K562 (cell line): ENCODE data around the gene CHAF1A. TPM values are rescaled to one million over a fixed set of nuclear protein-coding genes. Genes with fewer than 3 reads are reported as not detected.
A peak's percentile ranks its signal among the peaks of the same experiment; 100 is the strongest.

Experiments
- ATAC-seq: fragments of 200-7000 bp; cut with Tn5 transposase; 3 replicates; pipeline ENCODE4 v1.9.1; 2020; ENCODE audit warnings: moderate library complexity
- BruUV-seq: library from RNA; stranded (reverse); fragments of 400-500 nt; replicated peaks from 2 replicates; lab custom pipeline; 2021; lab: Mats Ljungman, UMichigan
- CTCF ChIA-PET: fragments of 300-600 bp; formaldehyde crosslinking; extraction: SDS; loops from one replicate; lab custom pipeline; 2021; ENCODE audit warnings: low intra/inter-chr PET ratio; lab: Yijun Ruan, JAX
- POLR2A ChIA-PET: fragments of 300-600, 350-650 bp; sonication (Branson Sonifier 250); formaldehyde crosslinking; extraction: SDS; loops from one replicate; lab custom pipeline; 2021; ENCODE audit warnings: antibody characterized with exemption, inconsistent platforms; lab: Yijun Ruan, JAX
- DNase-seq, 4 experiments: peaks; one replicate each; pipeline versions ENCODE4 v3.0.0 to v3.0.0-alpha.2; 2011 to 2018; ENCODE audit warnings: low spot score in 3 of 4, mixed read lengths in 3 of 4; ENCODE audit errors: extremely low read depth in 1 of 4
- FAIRE-seq: peaks from 2 replicates; lab custom pipeline; 2011; peaks lifted over from hg19 to GRCh38; lab: Jason Lieb, UNC
- H2AFZ ChIP-seq: 2 replicates; pipeline ENCODE4 v1.6.0; 2011; ENCODE audit warnings: low read depth, low read length, control low read depth, inconsistent platforms
- H3K27ac ChIP-seq: fragments of 200-600 bp; 3 replicates; pipeline ENCODE4 v1.8.0; 2011; ENCODE audit warnings: low read depth, mild to moderate bottlenecking, control low read depth, inconsistent platforms, low read length, moderate library complexity, mixed read lengths; ENCODE audit errors: extremely low read depth
- H3K27me3 ChIP-seq, 2 experiments: fragments of 300-600 bp in 1 of 2; 2 replicates in 1 of 2; 3 replicates in 1 of 2; pipeline versions ENCODE4 v1.6.0 to v1.8.0; 2011; ENCODE audit warnings: inconsistent platforms in 2 of 2, low read length in 2 of 2, mild to moderate bottlenecking in 1 of 2, mixed read lengths in 1 of 2, moderate library complexity in 1 of 2; ENCODE audit not compliant: control insufficient read depth in 2 of 2, insufficient read depth in 2 of 2
- H3K36me3 ChIP-seq: fragments of 300-600 bp; 3 replicates; pipeline ENCODE4 v1.8.0; 2011; ENCODE audit warnings: mild to moderate bottlenecking, low read length, inconsistent platforms; ENCODE audit not compliant: control insufficient read depth, insufficient read depth
- H3K4me1 ChIP-seq, 2 experiments: fragments of 200-600 bp in 1 of 2; replicated peaks in 1 of 2; 2 replicates in 1 of 2; 3 replicates in 1 of 2; pipeline versions ENCODE4 v1.5.1 to v1.8.0; 2011; ENCODE audit warnings: inconsistent platforms in 2 of 2, low read length in 2 of 2, mild to moderate bottlenecking in 1 of 2, mixed read lengths in 1 of 2, moderate library complexity in 1 of 2; ENCODE audit not compliant: control insufficient read depth in 2 of 2, insufficient read depth in 2 of 2
- H3K4me2 ChIP-seq: 2 replicates; pipeline ENCODE4 v1.6.1; 2011; ENCODE audit warnings: low read length, control low read depth, inconsistent platforms, mixed read lengths; ENCODE audit not compliant: insufficient read depth
- H3K4me3 ChIP-seq: fragments of 200-600 bp; sonication (generic), shearing (Covaris generic); 2 replicates; pipeline ENCODE4 v1.5.1; 2016; ENCODE audit warnings: control low read depth, inconsistent platforms
- H3K79me2 ChIP-seq: fragments of 200-600 bp; 3 replicates; pipeline ENCODE4 v1.8.0; 2011; ENCODE audit warnings: low read length, inconsistent platforms; ENCODE audit not compliant: control insufficient read depth, insufficient read depth
- H3K9ac ChIP-seq, 2 experiments: 2 replicates each; pipeline versions ENCODE4 v1.6.0 to v1.6.1; 2011; ENCODE audit warnings: low read depth in 2 of 2, low read length in 2 of 2, control low read depth in 1 of 2, inconsistent platforms in 1 of 2, mild to moderate bottlenecking in 1 of 2, mixed read lengths in 1 of 2; ENCODE audit not compliant: insufficient read depth in 1 of 2
- H3K9me1 ChIP-seq: one replicate; pipeline ENCODE4 v1.6.0; 2011; ENCODE audit warnings: inconsistent platforms, mild to moderate bottlenecking, low read length, moderate library complexity; ENCODE audit not compliant: control insufficient read depth, insufficient read depth
- H3K9me3 ChIP-seq: replicated peaks from 2 replicates; pipeline ENCODE4 v1.5.1; 2011; ENCODE audit warnings: low read depth, low read length, inconsistent platforms; ENCODE audit not compliant: control insufficient read depth, insufficient read depth
- H4K20me1 ChIP-seq: replicated peaks from 2 replicates; pipeline ENCODE4 v1.6.1; 2011; ENCODE audit warnings: low read length, inconsistent platforms, mixed read lengths; ENCODE audit not compliant: control insufficient read depth, insufficient read depth
- CHD2 ChIP-seq: IDR thresholded peaks from 2 replicates; pipeline ENCODE4 v1.6.1; 2011; ENCODE audit warnings: low read depth, low read length
- KDM4B ChIP-seq, 2 experiments: fragments of 450-650 bp in 1 of 2; sonication (generic) in 1 of 2; IDR thresholded peaks; 2 replicates each; pipeline ENCODE4 v1.6.1; 2016 to 2017; ENCODE audit warnings: borderline replicate concordance in 2 of 2, antibody characterized with exemption in 1 of 2, low read depth in 1 of 2, mild to moderate bottlenecking in 1 of 2
- SP1 ChIP-seq: sonication (generic); formaldehyde crosslinking; IDR thresholded peaks from 2 replicates; pipeline ENCODE4 v1.8.1; 2022; ENCODE audit warnings: mild to moderate bottlenecking, missing genetic modification reagents
- WGBS: fragments of 100-300 bp; shearing (Covaris generic); methylation state at CpG from one replicate; pipeline ENCODE4 v1.1.6; 2016; ENCODE audit warnings: low coverage, mixed read lengths; ENCODE audit not compliant: insufficient coverage; ENCODE audit errors: missing lambda C conversion rate; 5-methylcytosine and 5-hydroxymethylcytosine counted together
- in situ Hi-C: fragments of 300-500 bp; cut with MboI; formaldehyde crosslinking; loops from 4 replicates; pipeline ENCODE4 v1.15.0; 2018; ENCODE audit warnings: inconsistent platforms, mixed read lengths
- intact Hi-C: fragments of 100-400 bp; cut with micrococcal nuclease; formaldehyde crosslinking; loops from 2 replicates; pipeline ENCODE4 v1.14.2; 2022
- polyA plus RNA-seq, 8 experiments: library from polyadenylated mRNA; depleted of rRNA in 4 of 8; stranded (reverse) in 5 of 8; unstranded in 3 of 8; fragments of >200 nt; fragmentation: Nextera tagmentation in 2 of 8; fragmentation: Illumina TruSeq in 1 of 8; extraction: Ambion mirVana in 2 of 8; extraction: Trizol in 1 of 8; gene quantifications; 2 replicates each; pipeline versions ENCODE4 v1.2.1 to v1.2.3, GENCODE V29; 2011 to 2014; ENCODE audit warnings: inconsistent platforms in 1 of 8, missing spikeins in 1 of 8
- total RNA-seq, 7 experiments: library from RNA; depleted of rRNA in 6 of 7; stranded (reverse); fragments of >200 nt in 6 of 7; fragmentation: Illumina TruSeq in 2 of 7; extraction: Trizol in 2 of 7; gene quantifications; 2 replicates each; pipeline versions ENCODE4 v1.2.1 to v1.2.3, GENCODE V29; 2011 to 2021; ENCODE audit warnings: low replicate concordance in 1 of 7
- TF ChIP-seq, protein P1 (sequence below), 2 experiments: fragments of 450-650 bp; conservative IDR thresholded peaks; 2 replicates each; pipeline ENCODE4 v1.6.1; 2017; ENCODE audit warnings: mild to moderate bottlenecking in 2 of 2, moderate library complexity in 2 of 2
- TF ChIP-seq, protein P2 (sequence below), 2 experiments: IDR thresholded peaks; 2 replicates each; pipeline ENCODE4 v1.6.1; 2012; ENCODE audit warnings: improper control_type of control experiment in 2 of 2, low read depth in 2 of 2, low read length in 2 of 2, borderline replicate concordance in 1 of 2
- TF ChIP-seq, protein P3 (sequence below): sonication (generic); formaldehyde crosslinking; IDR thresholded peaks from 2 replicates; pipeline ENCODE4 v1.8.0; 2022; ENCODE audit warnings: mild to moderate bottlenecking, missing genetic modification reagents
- TF ChIP-seq, protein P4 (sequence below): fragments of 450-650 bp; IDR thresholded peaks from 2 replicates; pipeline ENCODE4 v1.7.1; 2018; ENCODE audit warnings: mild to moderate bottlenecking, low read depth; ENCODE audit not compliant: partially characterized antibody

CHAF1A gene
- total and polyA plus RNA-seq, 9 of the 15 experiments (the other 6 are each of a cell fraction or from before 2014, with no cell fraction given) = 1.6 to 86.9 (median 45.2) TPM

DNA sequence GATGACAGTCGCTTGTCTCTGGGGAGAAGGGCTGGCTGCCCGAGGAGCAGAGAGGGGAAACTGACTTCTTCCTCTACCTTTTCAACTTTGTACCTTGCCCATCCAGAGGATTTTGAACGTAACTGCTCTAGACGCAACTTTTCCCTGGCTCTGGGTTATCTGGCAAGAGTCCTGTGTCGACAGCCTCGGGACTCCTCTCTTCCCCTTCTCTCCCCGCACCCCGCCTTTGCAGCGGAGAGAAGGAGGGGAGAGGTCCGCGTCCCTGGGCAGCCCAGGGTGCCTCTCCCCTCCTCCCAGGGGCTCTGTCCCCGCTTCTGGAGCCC is 2.7 kb upstream of the CHAF1A start:
- H3K27me3 ChIP-seq = no peaks in the 10 kb centered on the region
- 0% methylated on average over 5 of the region's 12 CpGs for WGBS
- TF ChIP-seq CHD2 = no peak
- TF ChIP-seq, protein P1, sequence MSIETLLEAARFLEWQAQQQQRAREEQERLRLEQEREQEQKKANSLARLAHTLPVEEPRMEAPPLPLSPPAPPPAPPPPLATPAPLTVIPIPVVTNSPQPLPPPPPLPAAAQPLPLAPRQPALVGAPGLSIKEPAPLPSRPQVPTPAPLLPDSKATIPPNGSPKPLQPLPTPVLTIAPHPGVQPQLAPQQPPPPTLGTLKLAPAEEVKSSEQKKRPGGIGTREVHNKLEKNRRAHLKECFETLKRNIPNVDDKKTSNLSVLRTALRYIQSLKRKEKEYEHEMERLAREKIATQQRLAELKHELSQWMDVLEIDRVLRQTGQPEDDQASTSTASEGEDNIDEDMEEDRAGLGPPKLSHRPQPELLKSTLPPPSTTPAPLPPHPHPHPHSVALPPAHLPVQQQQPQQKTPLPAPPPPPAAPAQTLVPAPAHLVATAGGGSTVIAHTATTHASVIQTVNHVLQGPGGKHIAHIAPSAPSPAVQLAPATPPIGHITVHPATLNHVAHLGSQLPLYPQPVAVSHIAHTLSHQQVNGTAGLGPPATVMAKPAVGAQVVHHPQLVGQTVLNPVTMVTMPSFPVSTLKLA (conservative IDR thresholded peaks at IDR 0.05) = 0 out of 4 replicates have a peak, but pooled peaks of 1 of the 2 experiments have one; percentile 7
- TF ChIP-seq KDM4B (IDR thresholded peaks at IDR 0.05; ENCODE audit: borderline replicate concordance in 2 of 2, low read depth in 1 of 2) = 0 out of 4 replicates have a peak, but pooled peaks of 1 of the 2 experiments have one; percentile 17
- TF ChIP-seq, protein P2, sequence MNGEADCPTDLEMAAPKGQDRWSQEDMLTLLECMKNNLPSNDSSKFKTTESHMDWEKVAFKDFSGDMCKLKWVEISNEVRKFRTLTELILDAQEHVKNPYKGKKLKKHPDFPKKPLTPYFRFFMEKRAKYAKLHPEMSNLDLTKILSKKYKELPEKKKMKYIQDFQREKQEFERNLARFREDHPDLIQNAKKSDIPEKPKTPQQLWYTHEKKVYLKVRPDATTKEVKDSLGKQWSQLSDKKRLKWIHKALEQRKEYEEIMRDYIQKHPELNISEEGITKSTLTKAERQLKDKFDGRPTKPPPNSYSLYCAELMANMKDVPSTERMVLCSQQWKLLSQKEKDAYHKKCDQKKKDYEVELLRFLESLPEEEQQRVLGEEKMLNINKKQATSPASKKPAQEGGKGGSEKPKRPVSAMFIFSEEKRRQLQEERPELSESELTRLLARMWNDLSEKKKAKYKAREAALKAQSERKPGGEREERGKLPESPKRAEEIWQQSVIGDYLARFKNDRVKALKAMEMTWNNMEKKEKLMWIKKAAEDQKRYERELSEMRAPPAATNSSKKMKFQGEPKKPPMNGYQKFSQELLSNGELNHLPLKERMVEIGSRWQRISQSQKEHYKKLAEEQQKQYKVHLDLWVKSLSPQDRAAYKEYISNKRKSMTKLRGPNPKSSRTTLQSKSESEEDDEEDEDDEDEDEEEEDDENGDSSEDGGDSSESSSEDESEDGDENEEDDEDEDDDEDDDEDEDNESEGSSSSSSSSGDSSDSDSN (IDR thresholded peaks at IDR 0.05; ENCODE audit: borderline replicate concordance in 1 of 2, low read depth in 2 of 2, low read length in 2 of 2) = 0 out of 4 replicates have a peak, but pooled peaks of 1 of the 2 experiments have one; percentile 13
- TF ChIP-seq, protein P3, sequence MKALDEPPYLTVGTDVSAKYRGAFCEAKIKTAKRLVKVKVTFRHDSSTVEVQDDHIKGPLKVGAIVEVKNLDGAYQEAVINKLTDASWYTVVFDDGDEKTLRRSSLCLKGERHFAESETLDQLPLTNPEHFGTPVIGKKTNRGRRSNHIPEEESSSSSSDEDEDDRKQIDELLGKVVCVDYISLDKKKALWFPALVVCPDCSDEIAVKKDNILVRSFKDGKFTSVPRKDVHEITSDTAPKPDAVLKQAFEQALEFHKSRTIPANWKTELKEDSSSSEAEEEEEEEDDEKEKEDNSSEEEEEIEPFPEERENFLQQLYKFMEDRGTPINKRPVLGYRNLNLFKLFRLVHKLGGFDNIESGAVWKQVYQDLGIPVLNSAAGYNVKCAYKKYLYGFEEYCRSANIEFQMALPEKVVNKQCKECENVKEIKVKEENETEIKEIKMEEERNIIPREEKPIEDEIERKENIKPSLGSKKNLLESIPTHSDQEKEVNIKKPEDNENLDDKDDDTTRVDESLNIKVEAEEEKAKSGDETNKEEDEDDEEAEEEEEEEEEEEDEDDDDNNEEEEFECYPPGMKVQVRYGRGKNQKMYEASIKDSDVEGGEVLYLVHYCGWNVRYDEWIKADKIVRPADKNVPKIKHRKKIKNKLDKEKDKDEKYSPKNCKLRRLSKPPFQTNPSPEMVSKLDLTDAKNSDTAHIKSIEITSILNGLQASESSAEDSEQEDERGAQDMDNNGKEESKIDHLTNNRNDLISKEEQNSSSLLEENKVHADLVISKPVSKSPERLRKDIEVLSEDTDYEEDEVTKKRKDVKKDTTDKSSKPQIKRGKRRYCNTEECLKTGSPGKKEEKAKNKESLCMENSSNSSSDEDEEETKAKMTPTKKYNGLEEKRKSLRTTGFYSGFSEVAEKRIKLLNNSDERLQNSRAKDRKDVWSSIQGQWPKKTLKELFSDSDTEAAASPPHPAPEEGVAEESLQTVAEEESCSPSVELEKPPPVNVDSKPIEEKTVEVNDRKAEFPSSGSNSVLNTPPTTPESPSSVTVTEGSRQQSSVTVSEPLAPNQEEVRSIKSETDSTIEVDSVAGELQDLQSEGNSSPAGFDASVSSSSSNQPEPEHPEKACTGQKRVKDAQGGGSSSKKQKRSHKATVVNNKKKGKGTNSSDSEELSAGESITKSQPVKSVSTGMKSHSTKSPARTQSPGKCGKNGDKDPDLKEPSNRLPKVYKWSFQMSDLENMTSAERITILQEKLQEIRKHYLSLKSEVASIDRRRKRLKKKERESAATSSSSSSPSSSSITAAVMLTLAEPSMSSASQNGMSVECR (CRISPR knock-in tag) = peak; percentile 19; the same call in 1 of the 2 replicates
- TF ChIP-seq, protein P4, sequence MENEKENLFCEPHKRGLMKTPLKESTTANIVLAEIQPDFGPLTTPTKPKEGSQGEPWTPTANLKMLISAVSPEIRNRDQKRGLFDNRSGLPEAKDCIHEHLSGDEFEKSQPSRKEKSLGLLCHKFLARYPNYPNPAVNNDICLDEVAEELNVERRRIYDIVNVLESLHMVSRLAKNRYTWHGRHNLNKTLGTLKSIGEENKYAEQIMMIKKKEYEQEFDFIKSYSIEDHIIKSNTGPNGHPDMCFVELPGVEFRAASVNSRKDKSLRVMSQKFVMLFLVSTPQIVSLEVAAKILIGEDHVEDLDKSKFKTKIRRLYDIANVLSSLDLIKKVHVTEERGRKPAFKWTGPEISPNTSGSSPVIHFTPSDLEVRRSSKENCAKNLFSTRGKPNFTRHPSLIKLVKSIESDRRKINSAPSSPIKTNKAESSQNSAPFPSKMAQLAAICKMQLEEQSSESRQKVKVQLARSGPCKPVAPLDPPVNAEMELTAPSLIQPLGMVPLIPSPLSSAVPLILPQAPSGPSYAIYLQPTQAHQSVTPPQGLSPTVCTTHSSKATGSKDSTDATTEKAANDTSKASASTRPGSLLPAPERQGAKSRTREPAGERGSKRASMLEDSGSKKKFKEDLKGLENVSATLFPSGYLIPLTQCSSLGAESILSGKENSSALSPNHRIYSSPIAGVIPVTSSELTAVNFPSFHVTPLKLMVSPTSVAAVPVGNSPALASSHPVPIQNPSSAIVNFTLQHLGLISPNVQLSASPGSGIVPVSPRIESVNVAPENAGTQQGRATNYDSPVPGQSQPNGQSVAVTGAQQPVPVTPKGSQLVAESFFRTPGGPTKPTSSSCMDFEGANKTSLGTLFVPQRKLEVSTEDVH = no peak
- TF ChIP-seq SP1 (CRISPR knock-in tag) = 0 out of 2 replicates have a peak, but pooled peaks have one; percentile 10

More for the DNA sequence above, 2.7 kb upstream of the CHAF1A start:
- Histone ChIP-seq H2AFZ (peak overlapping the region; percentile 35), H3K27ac (peak overlapping the region; percentile 94), H4K20me1 (peaks cover 34% of the 10 kb centered on the region), H3K4me2 (peak overlapping the region; percentile 98), H3K4me1 (peaks cover 26 to 27% of the 10 kb centered on the region in 2 experiments; a peak in 4 of 5 replicates), H3K36me3 (peaks cover 46% of the 10 kb centered on the region), H3K9me3 (no peaks in the 10 kb centered on the region), H3K9me1 (peaks cover 5% of the 10 kb centered on the region), H3K79me2 (peaks cover 87% of the 10 kb centered on the region), H3K4me3 (peak overlapping the region; percentile 99), H3K9ac (peak overlapping the region; percentile 94 to 97)
- FAIRE-seq = no peak
- ChIA-PET POLR2A (interaction anchor here (0.6 to 1.0 kb wide), 3 partner anchors 25 to 1256 kb away, joined by 3 to 7 read pairs (median 4); no protein-coding TSS in a partner anchor), CTCF (interaction anchor here (0.7 to 3.9 kb wide), 3 partner anchors 25 to 159 kb away, joined by 3 to 49 read pairs (median 3); no protein-coding TSS in a partner anchor)
- in situ Hi-C loops = no loop called here
- BruUV-seq = no TSS peak
- ATAC-seq = peak; percentile 28
- peak in 2 of 4 experiments; percentile 32 to 38 for DNase-seq
- intact Hi-C loops = loop anchor here (1.0 to 5.0 kb wide), 3 partner anchors 24 to 238 kb away; partner anchors contain the start of gene TNFAIP8L1
